ENCODE data around the gene KIF24.
"Not testable (repeated sequence)": the region's sequence is repeated elsewhere in the genome, so short reads cannot be mapped to it uniquely, and the experiment has no call there.

KIF24 gene

GRCh38 chr9:34370970-34371880, 42.2 kb upstream of the KIF24 start:
- DNase-seq (ENCODE audit: low spot score): no peak
- peaks cover 6% of the 10 kb centered on the region for H3K4me1 Mint-ChIP-seq (ENCODE audit: low read depth)
- H3K27me3 Mint-ChIP-seq (ENCODE audit: low read depth): no peaks in the 10 kb centered on the region
- H3K9me3 Mint-ChIP-seq: peaks cover 6% of the 10 kb centered on the region
- no peak overlapping the region for H3K27ac Mint-ChIP-seq
- no peak overlapping the region for H3K4me3 Mint-ChIP-seq
- H3K36me3 Mint-ChIP-seq (ENCODE audit: low read depth): peaks cover 7% of the 10 kb centered on the region

- DNase-seq (ENCODE audit: low spot score): no peak
- H3K9me3 Mint-ChIP-seq: peaks cover 6% of the 10 kb centered on the region
- H3K4me3 Mint-ChIP-seq: no peak overlapping the region
- H3K4me1 Mint-ChIP-seq (ENCODE audit: low read depth): no peaks in the 10 kb centered on the region
- H3K27ac Mint-ChIP-seq: no peak overlapping the region
- peaks cover 7% of the 10 kb centered on the region for H3K36me3 Mint-ChIP-seq (ENCODE audit: low read depth)
- no peaks in the 10 kb centered on the region for H3K27me3 Mint-ChIP-seq (ENCODE audit: low read depth)
Measured at GRCh38 chr9:34370335-34370969, 41.4 kb upstream of the KIF24 start.

GRCh38 chr9:34369636-34370035, 40.6 kb upstream of the KIF24 start:
- Mint-ChIP-seq H3K4me1 (ENCODE audit: low read depth) (no peaks in the 10 kb centered on the region), H3K4me3 (no peak overlapping the region), H3K9me3 (peaks cover 6% of the 10 kb centered on the region), H3K27me3 (ENCODE audit: low read depth) (no peaks in the 10 kb centered on the region), H3K36me3 (ENCODE audit: low read depth) (peaks cover 7% of the 10 kb centered on the region), H3K27ac (no peak overlapping the region)
- no peak for DNase-seq (ENCODE audit: low spot score)

GRCh38 chr9:34368796-34369195, 39.7 kb upstream of the KIF24 start:
- H3K27me3 Mint-ChIP-seq (ENCODE audit: low read depth); H3K9me3 Mint-ChIP-seq; H3K36me3 Mint-ChIP-seq (ENCODE audit: low read depth); H3K4me3 Mint-ChIP-seq; H3K27ac Mint-ChIP-seq; DNase-seq (ENCODE audit: low spot score); H3K4me1 Mint-ChIP-seq (ENCODE audit: low read depth): not testable (repeated sequence)

- not testable (repeated sequence) for DNase-seq (ENCODE audit: low spot score); H3K27ac Mint-ChIP-seq; H3K36me3 Mint-ChIP-seq (ENCODE audit: low read depth); H3K4me3 Mint-ChIP-seq; H3K9me3 Mint-ChIP-seq; H3K27me3 Mint-ChIP-seq (ENCODE audit: low read depth); H3K4me1 Mint-ChIP-seq (ENCODE audit: low read depth)
Measured at GRCh38 chr9:34367751-34368410, 38.8 kb upstream of the KIF24 start.

GRCh38 chr9:34366365-34366764, 37.3 kb upstream of the KIF24 start:
- Mint-ChIP-seq H3K4me1 (ENCODE audit: low read depth) (peaks cover 9% of the 10 kb centered on the region), H3K27ac (no peak overlapping the region), H3K36me3 (ENCODE audit: low read depth) (peaks cover 7% of the 10 kb centered on the region), H3K27me3 (ENCODE audit: low read depth) (no peaks in the 10 kb centered on the region), H3K4me3 (no peak overlapping the region), H3K9me3 (peaks cover 6% of the 10 kb centered on the region)
- no peak for DNase-seq (ENCODE audit: low spot score)

GRCh38 chr9:34365282-34365681, 36.2 kb upstream of the KIF24 start:
- Mint-ChIP-seq H3K27ac (no peak overlapping the region), H3K27me3 (ENCODE audit: low read depth) (no peaks in the 10 kb centered on the region), H3K4me3 (no peak overlapping the region), H3K9me3 (peaks cover 6% of the 10 kb centered on the region), H3K36me3 (ENCODE audit: low read depth) (peaks cover 5% of the 10 kb centered on the region), H3K4me1 (ENCODE audit: low read depth) (peaks cover 9% of the 10 kb centered on the region)
- DNase-seq (ENCODE audit: low spot score): no peak

GRCh38 chr9:34363619-34364351, 34.7 kb upstream of the KIF24 start:
- peaks cover 5% of the 10 kb centered on the region for H3K9me3 Mint-ChIP-seq
- H3K27me3 Mint-ChIP-seq (ENCODE audit: low read depth): no peaks in the 10 kb centered on the region
- H3K4me3 Mint-ChIP-seq: no peak overlapping the region
- no peak overlapping the region for H3K27ac Mint-ChIP-seq
- DNase-seq (ENCODE audit: low spot score): no peak
- H3K4me1 Mint-ChIP-seq (ENCODE audit: low read depth): peaks cover 9% of the 10 kb centered on the region
- peaks cover 5% of the 10 kb centered on the region for H3K36me3 Mint-ChIP-seq (ENCODE audit: low read depth)

GRCh38 chr9:34362614-34363214, 33.6 kb upstream of the KIF24 start:
- Mint-ChIP-seq H3K36me3 (ENCODE audit: low read depth) (no peaks in the 10 kb centered on the region), H3K4me3 (no peak overlapping the region), H3K27ac (no peak overlapping the region), H3K27me3 (ENCODE audit: low read depth) (no peaks in the 10 kb centered on the region), H3K4me1 (ENCODE audit: low read depth) (peaks cover 9% of the 10 kb centered on the region), H3K9me3 (peaks cover 4% of the 10 kb centered on the region)
- DNase-seq (ENCODE audit: low spot score): no peak

GRCh38 chr9:34352957-34353356, 23.9 kb upstream of the KIF24 start:
- Mint-ChIP-seq H3K9me3 (peaks cover 23% of the 10 kb centered on the region), H3K36me3 (ENCODE audit: low read depth) (peaks cover 12% of the 10 kb centered on the region)
- not testable (repeated sequence) for H3K27me3 Mint-ChIP-seq (ENCODE audit: low read depth); DNase-seq (ENCODE audit: low spot score); H3K4me3 Mint-ChIP-seq; H3K4me1 Mint-ChIP-seq (ENCODE audit: low read depth); H3K27ac Mint-ChIP-seq

GRCh38 chr9:34352122-34352652, 23.1 kb upstream of the KIF24 start:
- Mint-ChIP-seq H3K36me3 (ENCODE audit: low read depth) (peaks cover 12% of the 10 kb centered on the region), H3K9me3 (peaks cover 16% of the 10 kb centered on the region)
- not testable (repeated sequence) for H3K4me3 Mint-ChIP-seq; DNase-seq (ENCODE audit: low spot score); H3K27ac Mint-ChIP-seq; H3K4me1 Mint-ChIP-seq (ENCODE audit: low read depth); H3K27me3 Mint-ChIP-seq (ENCODE audit: low read depth)

- no peaks in the 10 kb centered on the region for H3K4me1 Mint-ChIP-seq (ENCODE audit: low read depth)
- H3K9me3 Mint-ChIP-seq: no peaks in the 10 kb centered on the region
- no peaks in the 10 kb centered on the region for H3K27me3 Mint-ChIP-seq (ENCODE audit: low read depth)
- H3K27ac Mint-ChIP-seq: no peak overlapping the region
- no peak overlapping the region for H3K4me3 Mint-ChIP-seq
- peaks cover 5% of the 10 kb centered on the region for H3K36me3 Mint-ChIP-seq (ENCODE audit: low read depth)
- no peak for DNase-seq (ENCODE audit: low spot score)
Measured at GRCh38 chr9:34349324-34349723, 20.3 kb upstream of the KIF24 start.

GRCh38 chr9:34347800-34348158, 18.7 kb upstream of the KIF24 start:
- Mint-ChIP-seq H3K36me3 (ENCODE audit: low read depth) (peaks cover 12% of the 10 kb centered on the region), H3K4me3 (no peak overlapping the region), H3K27me3 (ENCODE audit: low read depth) (no peaks in the 10 kb centered on the region), H3K9me3 (no peaks in the 10 kb centered on the region), H3K4me1 (ENCODE audit: low read depth) (no peaks in the 10 kb centered on the region), H3K27ac (no peak overlapping the region)
- no peak for DNase-seq (ENCODE audit: low spot score)

Data from T-helper 2 cell treated with Interferon-gamma antibody and Interleukin-4, amounts not matched to agents 5 μg/mL and 100 μg/mL, for 36 hours (primary cell).